Testis (tissue), 3 donors: Measurements from ENCODE around the gene PML. TPM values are rescaled to one million over a fixed set of nuclear protein-coding genes. Genes with fewer than 3 reads are reported as not detected.

Experiments used
- DNase-seq: peaks from one replicate; pipeline ENCODE4 v3.0.0-alpha.2; 2019
- H3K27ac ChIP-seq, 2 donors: fragments of 200-600 bp; sonication (generic); one replicate each; pipeline ENCODE4 v1.5.1; 2019
- H3K27me3 ChIP-seq: fragments of 200-600 bp; sonication (generic); one replicate; pipeline ENCODE4 v1.5.1; 2019
- H3K36me3 ChIP-seq: fragments of 200-600 bp; sonication (generic); one replicate; pipeline ENCODE4 v1.5.1; 2017; ENCODE audit warnings: low read depth; ENCODE audit errors: missing control alignments
- H3K4me1 ChIP-seq: fragments of 200-600 bp; sonication (generic); one replicate; pipeline ENCODE4 v1.5.1; 2019
- H3K4me3 ChIP-seq, 2 donors: fragments of 200-600 bp; sonication (generic); one replicate each; pipeline ENCODE4 v1.5.1; 2017 to 2019
- H3K9me3 ChIP-seq: fragments of 200-600 bp; sonication (generic); one replicate; pipeline ENCODE4 v1.5.1; 2017
- CTCF ChIP-seq, 3 experiments: fragments of 450-650 bp in 2 of 3; fragments of 200-600 bp in 1 of 3; sonication (generic) in 1 of 3; IDR thresholded peaks; one replicate each; pipeline ENCODE4 v1.5.1; 2016 to 2019; ENCODE audit warnings: antibody characterized with exemption in 3 of 3, mild to moderate bottlenecking in 2 of 3, moderate library complexity in 1 of 3
- POLR2A ChIP-seq: fragments of 450-650 bp; IDR thresholded peaks from one replicate; pipeline ENCODE4 v1.6.1; 2017; ENCODE audit warnings: antibody characterized with exemption, mild to moderate bottlenecking, moderate library complexity
- WGBS, 2 donors: methylation state at CpG; one replicate each; pipeline ENCODE4 v1.1.5; 2018; 5-methylcytosine and 5-hydroxymethylcytosine counted together
- intact Hi-C: fragments of 100-400 bp; cut with DNase I; formaldehyde crosslinking; loops from one replicate; pipeline ENCODE4 v1.15.1; 2023; ENCODE audit warnings: low total_unique reads
- polyA plus RNA-seq: library from polyadenylated mRNA; stranded (reverse); fragments of 350-450 nt; fragmentation: Illumina TruSeq; extraction: RNeasy Lipid Tissue Mini Kit (QIAGEN cat#74804); gene quantifications from one replicate; pipeline ENCODE4 v1.2.3, GENCODE V29; 2014; ENCODE audit warnings: low read depth, low replicate concordance; ENCODE audit not compliant: insufficient read depth
- total RNA-seq, 2 donors: library from RNA; depleted of rRNA; stranded (reverse); fragments of >200 nt; gene quantifications; one replicate each; pipeline ENCODE4 v1.2.3, GENCODE V29; 2016

The PML gene
- total and polyA plus RNA-seq, 3 donors from 2014 or later: 20.9 to 59.5 (median 53.9) TPM

GRCh38 chr15:73990250-73991005 is 4.1 kb upstream of the PML start:
- no peaks in the 10 kb centered on the region for H3K36me3 ChIP-seq
- no peak overlapping the region for H3K4me3 ChIP-seq
- peak overlapping the region; percentile 73 to 75 for H3K27ac ChIP-seq
- H3K4me1 ChIP-seq: peaks cover 46% of the 10 kb centered on the region
- TF ChIP-seq CTCF (IDR thresholded peaks at IDR 0.05) (no peak), POLR2A (no peak)
- DNase-seq: no peak
- H3K27me3 ChIP-seq: no peaks in the 10 kb centered on the region
- intact Hi-C loops: no loop called here
- no peaks in the 10 kb centered on the region for H3K9me3 ChIP-seq
- WGBS, 2 donors: 71 to 74% methylated on average over 9 of the region's 9 CpGs

GRCh38 chr15:73991260-73991659 is 3.3 kb upstream of the PML start:
- peak; percentile 79 for DNase-seq
- no peaks in the 10 kb centered on the region for H3K27me3 ChIP-seq
- H3K27ac ChIP-seq: peak overlapping the region; percentile 73 to 75
- peak overlapping the region; percentile 77 to 88 for H3K4me3 ChIP-seq
- 5 to 11% methylated on average over 4 to 5 of the region's 5 CpGs for WGBS, 2 donors
- intact Hi-C loops: no loop called here
- TF ChIP-seq CTCF (IDR thresholded peaks at IDR 0.05) (no peak), POLR2A (no peak)
- no peaks in the 10 kb centered on the region for H3K9me3 ChIP-seq
- H3K36me3 ChIP-seq: no peaks in the 10 kb centered on the region
- H3K4me1 ChIP-seq: peaks cover 48% of the 10 kb centered on the region

- Histone ChIP-seq H3K9me3 (no peaks in the 10 kb centered on the region), H3K36me3 (no peaks in the 10 kb centered on the region), H3K27me3 (no peaks in the 10 kb centered on the region), H3K4me3 (peak within 1 kb of the TSS; percentile 77 to 88), H3K27ac (peak within 1 kb of the TSS; percentile 73 to 75), H3K4me1 (peaks cover 53% of the 10 kb centered on the region)
- peak; percentile 89 to 98 (median 94) for TF ChIP-seq CTCF (IDR thresholded peaks at IDR 0.05)
- TF ChIP-seq POLR2A: no peak
- DNase-seq: peak; percentile 95
- 1 to 2% methylated on average over 18 to 67 of the region's 72 CpGs for WGBS, 2 donors
- intact Hi-C loops: no loop called here
Measured at GRCh38 chr15:73991726-73992593, 2.6 kb upstream of the PML start, which contains the start of gene STOML1. TSS of gene STOML1 (minus strand) at chr15:73992295. CDS start at chr15:73992223, 72 bp downstream.

- peaks cover 53% of the 10 kb centered on the region for H3K4me1 ChIP-seq
- intact Hi-C loops: no loop called here
Measured at GRCh38 chr15:73992594-73992898, 2.0 kb upstream of the PML start.

More at GRCh38 chr15:73992594-73992898, 2.0 kb upstream of the PML start:
- no peaks in the 10 kb centered on the region for H3K27me3 ChIP-seq
- H3K27ac ChIP-seq: peak overlapping the region; percentile 58 to 75
- no peaks in the 10 kb centered on the region for H3K36me3 ChIP-seq
- H3K9me3 ChIP-seq: no peaks in the 10 kb centered on the region
- TF ChIP-seq POLR2A: no peak
- no peak for TF ChIP-seq CTCF (IDR thresholded peaks at IDR 0.05)
- no peak for DNase-seq
- 58 to 64% methylated on average over 5 of the region's 5 CpGs for WGBS, 2 donors
- peak overlapping the region in 1 of 2 donors; percentile 88 for H3K4me3 ChIP-seq
